HG02588 (cell line): ENCODE data around the gene SLC7A6OS.

Source experiments
- ATAC-seq: cut with Tn5 transposase; IDR thresholded peaks from one replicate; pipeline ENCODE4 v1.9.1; 2021; ENCODE audit warnings: mild to moderate bottlenecking, moderate library complexity; ENCODE audit not compliant: unreplicated experiment

Gene SLC7A6OS

GRCh38 chr16:68257906-68258800, 52.6 kb downstream of the SLC7A6OS start:
- ATAC-seq = no peak

- ATAC-seq = no peak
Measured at GRCh38 chr16:68257251-68257905, 53.4 kb downstream of the SLC7A6OS start.

DNA sequence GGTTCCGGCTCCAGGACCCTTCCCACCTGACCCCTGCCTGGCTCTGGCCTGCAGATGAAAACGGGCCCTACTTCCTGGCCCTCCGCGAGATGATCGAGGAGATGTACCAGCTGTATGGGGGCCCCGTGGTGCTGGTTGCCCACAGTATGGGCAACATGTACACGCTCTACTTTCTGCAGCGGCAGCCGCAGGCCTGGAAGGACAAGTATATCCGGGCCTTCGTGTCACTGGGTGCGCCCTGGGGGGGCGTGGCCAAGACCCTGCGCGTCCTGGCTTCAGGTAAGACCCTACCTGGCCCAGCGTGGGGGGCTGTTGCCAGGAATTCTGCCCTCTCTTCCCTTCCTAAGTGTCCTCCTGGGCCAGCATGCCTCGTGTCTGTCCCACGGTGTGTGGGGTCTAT, 55.0 kb downstream of the SLC7A6OS start:
- no peak for ATAC-seq

DNA sequence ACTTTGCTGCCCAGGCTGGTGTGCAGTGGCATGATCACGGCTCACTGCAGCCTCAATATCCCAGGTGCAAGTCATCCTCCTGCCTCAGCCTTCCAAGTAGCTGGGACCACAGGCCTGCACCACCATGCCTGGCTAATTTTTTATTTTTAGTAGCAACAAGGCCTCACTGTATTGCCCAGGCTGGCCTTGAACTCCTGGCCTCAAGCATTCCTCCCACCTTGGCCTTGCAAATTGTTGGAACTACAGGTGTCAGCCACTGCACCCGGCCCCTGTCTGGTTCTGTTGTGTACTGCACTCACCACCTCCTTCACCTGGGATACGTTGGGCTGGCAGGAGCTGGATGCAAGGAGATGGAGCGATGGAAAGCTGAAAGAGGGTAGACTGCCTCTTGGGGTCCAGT, 57.0 kb downstream of the SLC7A6OS start:
- no peak for ATAC-seq

DNA sequence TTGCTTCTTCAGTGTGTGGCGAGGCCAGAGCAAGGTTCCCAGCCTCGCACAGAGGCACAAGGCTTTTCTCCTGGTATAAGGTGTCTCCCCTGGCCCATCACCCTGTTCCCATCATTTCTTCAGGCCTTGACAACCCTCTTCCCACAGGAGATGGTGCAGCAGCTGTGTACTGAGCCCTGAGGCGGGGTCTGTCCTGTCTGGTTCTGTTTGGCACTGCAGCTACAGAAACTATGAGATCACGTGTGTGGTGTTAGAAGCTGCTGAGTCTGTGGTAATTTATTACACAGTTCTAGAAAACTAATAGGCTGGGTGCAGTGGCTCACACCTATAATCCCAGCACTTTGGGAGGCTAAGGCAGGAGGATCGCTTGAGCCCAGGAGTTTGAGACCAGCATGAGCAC, 58.4 kb downstream of the SLC7A6OS start:
- no peak for ATAC-seq

- no peak for ATAC-seq
Measured at GRCh38 chr16:68251832-68252231, 58.9 kb downstream of the SLC7A6OS start.

DNA sequence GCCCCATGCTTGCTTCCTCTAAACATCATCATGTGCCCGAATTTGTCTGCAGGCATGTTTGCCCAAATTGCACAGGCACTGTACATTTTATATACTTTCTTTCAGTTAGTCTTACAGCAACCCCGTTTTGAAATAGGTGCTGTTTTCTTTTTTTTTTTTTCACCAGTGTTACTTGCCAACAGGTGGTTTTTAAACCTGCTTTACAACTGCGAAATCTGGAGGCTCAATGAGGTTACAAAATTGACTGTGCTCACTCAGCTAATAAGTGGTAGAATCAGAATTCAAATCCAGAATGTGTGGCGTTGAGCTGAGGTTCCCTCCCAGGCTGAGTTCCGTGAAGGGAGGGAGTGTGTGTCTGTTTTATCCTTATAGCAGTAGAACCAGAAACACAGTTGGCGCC, 59.8 kb downstream of the SLC7A6OS start:
- ATAC-seq = no peak

- ATAC-seq = no peak
Measured at GRCh38 chr16:68249371-68249770, 61.4 kb downstream of the SLC7A6OS start.
